ENCODE measurements around the gene HCN2. TPM values are rescaled to one million over a fixed set of nuclear protein-coding genes. Genes with fewer than 3 reads are reported as not detected.

Gene HCN2
- total RNA-seq, 2 experiments from 2014 or later = 2.1 TPM

DNA sequence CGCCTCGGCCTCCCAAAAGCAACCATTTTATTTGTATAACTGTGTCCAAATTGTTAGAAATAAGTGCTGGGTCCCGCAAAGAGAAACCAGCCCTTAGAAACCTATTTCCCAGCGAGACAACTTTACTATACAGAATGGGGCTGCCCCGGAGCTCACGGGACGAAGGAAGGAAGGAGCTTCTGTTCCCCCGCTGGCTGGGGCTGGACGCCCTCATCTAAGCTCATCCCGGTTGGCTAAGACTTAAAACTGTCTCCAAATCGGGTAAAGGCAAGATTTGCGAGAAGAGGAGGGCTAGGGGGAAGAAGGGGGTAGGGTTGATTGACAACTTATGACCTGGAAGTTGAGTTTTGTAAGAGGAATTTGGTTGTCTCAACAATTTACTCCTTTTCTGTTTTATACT is 29.6 kb upstream of the HCN2 start:
- no peaks in the 10 kb centered on the region for H3K27me3 Mint-ChIP-seq
- H3K4me3 Mint-ChIP-seq = no peak overlapping the region
- H3K4me1 Mint-ChIP-seq (ENCODE audit: low read depth) = no peaks in the 10 kb centered on the region
- H3K27me3 ChIP-seq (ENCODE audit: control insufficient read depth in 1 of 2, insufficient read depth in 2 of 2, low read length in 2 of 2) = no peaks in the 10 kb centered on the region
- DNase-seq = no peak
- no peak overlapping the region for H3K27ac ChIP-seq (ENCODE audit: low read depth in 1 of 2, low read length in 2 of 2)
- intact Hi-C loops (cut with DNase I, micrococcal nuclease) = no loop called here
- CTCF ChIA-PET = no interaction called here
- H3K4me3 ChIP-seq (ENCODE audit: low read length) = no peak overlapping the region
- ATAC-seq (ENCODE audit: poor library complexity) = no peak
- peaks cover 3% of the 10 kb centered on the region for H3K4me1 ChIP-seq (ENCODE audit: insufficient read depth, low read length)
- no peaks in the 10 kb centered on the region for H3K36me3 Mint-ChIP-seq (ENCODE audit: low read depth)
- no peaks in the 10 kb centered on the region for H3K9me3 Mint-ChIP-seq
- H3K9me3 ChIP-seq (ENCODE audit: control insufficient read depth in 1 of 2, insufficient read depth in 1 of 2, low read length in 2 of 2) = no peaks in the 10 kb centered on the region
- H3K36me3 ChIP-seq (ENCODE audit: insufficient read depth, low read length) = no peaks in the 10 kb centered on the region
- POLR2A ChIA-PET = no interaction called here
- H3K27ac Mint-ChIP-seq = no peak overlapping the region
- TF ChIP-seq, protein P1, sequence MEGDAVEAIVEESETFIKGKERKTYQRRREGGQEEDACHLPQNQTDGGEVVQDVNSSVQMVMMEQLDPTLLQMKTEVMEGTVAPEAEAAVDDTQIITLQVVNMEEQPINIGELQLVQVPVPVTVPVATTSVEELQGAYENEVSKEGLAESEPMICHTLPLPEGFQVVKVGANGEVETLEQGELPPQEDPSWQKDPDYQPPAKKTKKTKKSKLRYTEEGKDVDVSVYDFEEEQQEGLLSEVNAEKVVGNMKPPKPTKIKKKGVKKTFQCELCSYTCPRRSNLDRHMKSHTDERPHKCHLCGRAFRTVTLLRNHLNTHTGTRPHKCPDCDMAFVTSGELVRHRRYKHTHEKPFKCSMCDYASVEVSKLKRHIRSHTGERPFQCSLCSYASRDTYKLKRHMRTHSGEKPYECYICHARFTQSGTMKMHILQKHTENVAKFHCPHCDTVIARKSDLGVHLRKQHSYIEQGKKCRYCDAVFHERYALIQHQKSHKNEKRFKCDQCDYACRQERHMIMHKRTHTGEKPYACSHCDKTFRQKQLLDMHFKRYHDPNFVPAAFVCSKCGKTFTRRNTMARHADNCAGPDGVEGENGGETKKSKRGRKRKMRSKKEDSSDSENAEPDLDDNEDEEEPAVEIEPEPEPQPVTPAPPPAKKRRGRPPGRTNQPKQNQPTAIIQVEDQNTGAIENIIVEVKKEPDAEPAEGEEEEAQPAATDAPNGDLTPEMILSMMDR (IDR thresholded peaks at IDR 0.05) = no peak

DNA sequence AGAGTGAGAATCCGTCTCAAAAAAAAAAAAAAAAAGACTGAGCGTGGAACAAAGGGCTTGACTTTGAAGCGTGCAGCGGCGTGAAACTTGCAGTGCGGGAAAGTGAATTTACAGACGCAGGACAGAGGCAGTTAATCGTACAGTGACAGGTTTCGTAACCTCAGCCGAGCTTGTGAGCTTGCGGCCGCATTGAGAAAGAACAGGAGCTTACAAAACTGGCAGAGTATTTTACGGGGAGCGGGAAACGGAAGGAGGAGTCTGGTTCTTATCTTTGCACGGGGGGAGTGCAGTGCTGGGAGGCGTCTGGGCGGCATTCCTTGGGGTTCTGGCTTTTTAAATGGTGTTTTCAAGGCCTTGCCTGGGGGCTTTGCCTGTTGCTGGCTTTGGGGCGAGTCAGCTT is 23.3 kb upstream of the HCN2 start:
- DNase-seq (peak in 2 of 14 experiments; percentile 44 to 57), ATAC-seq (ENCODE audit: poor library complexity) (no peak)
- no peak overlapping the region for H3K4me3 Mint-ChIP-seq
- intact Hi-C loops (cut with DNase I, micrococcal nuclease) = no loop called here
- Histone ChIP-seq H3K36me3 (ENCODE audit: insufficient read depth, low read length) (no peaks in the 10 kb centered on the region), H3K4me3 (ENCODE audit: low read length) (no peak overlapping the region), H3K4me1 (ENCODE audit: insufficient read depth, low read length) (peaks cover 12% of the 10 kb centered on the region), H3K27ac (ENCODE audit: low read depth in 1 of 2, low read length in 2 of 2) (no peak overlapping the region), H3K27me3 (ENCODE audit: control insufficient read depth in 1 of 2, insufficient read depth in 2 of 2, low read length in 2 of 2) (no peaks in the 10 kb centered on the region), H3K9me3 (ENCODE audit: control insufficient read depth in 1 of 2, insufficient read depth in 1 of 2, low read length in 2 of 2) (no peaks in the 10 kb centered on the region)
- peaks cover 12% of the 10 kb centered on the region for H3K4me1 Mint-ChIP-seq (ENCODE audit: low read depth)
- CTCF ChIA-PET = no interaction called here
- no peaks in the 10 kb centered on the region for H3K27me3 Mint-ChIP-seq
- peaks cover 6% of the 10 kb centered on the region for H3K36me3 Mint-ChIP-seq (ENCODE audit: low read depth)
- POLR2A ChIA-PET = no interaction called here
- no peak overlapping the region for H3K27ac Mint-ChIP-seq
- no peaks in the 10 kb centered on the region for H3K9me3 Mint-ChIP-seq
- TF ChIP-seq, protein P1 (IDR thresholded peaks at IDR 0.05) = no peak

DNA sequence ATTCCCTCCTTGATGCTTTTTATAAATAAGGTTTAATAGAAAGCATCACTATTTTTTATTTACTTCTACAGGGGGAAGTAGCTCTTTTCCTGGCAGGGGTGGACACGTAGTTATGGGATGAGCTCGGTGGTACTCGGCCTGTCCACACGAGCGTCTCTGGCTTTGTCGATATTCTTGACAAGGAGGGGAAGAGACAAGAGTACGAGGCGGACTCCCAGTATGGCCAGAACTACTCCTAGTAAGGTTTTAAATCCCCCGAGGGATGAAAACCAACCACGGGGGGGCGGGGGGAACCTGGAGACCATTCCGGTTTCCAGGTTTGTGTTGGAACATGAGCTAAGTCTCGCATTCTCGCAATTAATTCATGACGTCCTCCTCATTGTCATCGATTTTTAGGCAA is 22.8 kb upstream of the HCN2 start:
- no peaks in the 10 kb centered on the region for H3K36me3 ChIP-seq (ENCODE audit: insufficient read depth, low read length)
- Mint-ChIP-seq H3K27me3 (no peaks in the 10 kb centered on the region), H3K9me3 (no peaks in the 10 kb centered on the region), H3K36me3 (ENCODE audit: low read depth) (peaks cover 6% of the 10 kb centered on the region), H3K27ac (no peak overlapping the region), H3K4me1 (ENCODE audit: low read depth) (peaks cover 16% of the 10 kb centered on the region), H3K4me3 (no peak overlapping the region)
- H3K4me3 ChIP-seq (ENCODE audit: low read length) = no peak overlapping the region
- H3K27ac ChIP-seq (ENCODE audit: low read depth in 1 of 2, low read length in 2 of 2) = no peak overlapping the region
- ATAC-seq (ENCODE audit: poor library complexity) (no peak), DNase-seq (no peak)
- H3K9me3 ChIP-seq (ENCODE audit: control insufficient read depth in 1 of 2, insufficient read depth in 1 of 2, low read length in 2 of 2) = no peaks in the 10 kb centered on the region
- intact Hi-C loops (cut with DNase I, micrococcal nuclease) = no loop called here
- ChIA-PET CTCF (no interaction called here), POLR2A (no interaction called here)
- H3K4me1 ChIP-seq (ENCODE audit: insufficient read depth, low read length) = peaks cover 16% of the 10 kb centered on the region
- TF ChIP-seq, protein P1 (IDR thresholded peaks at IDR 0.05) = no peak
- no peaks in the 10 kb centered on the region for H3K27me3 ChIP-seq (ENCODE audit: control insufficient read depth in 1 of 2, insufficient read depth in 2 of 2, low read length in 2 of 2)

Measured in CD4-positive, alpha-beta T cell (primary cell).